Natural killer cell (primary cell): Measurements from ENCODE around the gene PDE4B. TPM values are rescaled to one million over a fixed set of nuclear protein-coding genes. Genes with fewer than 3 reads are reported as not detected.

Source experiments
- ATAC-seq, 3 donors: fragments of 150-1000 bp in 2 of 3; fragments of 200-7000 bp in 1 of 3; cut with Tn5 transposase; 1 replicate in 1 of 3; 2 replicates in 2 of 3; pipeline ENCODE4 v1.10.0; 2021; ENCODE audit warnings: mild to moderate bottlenecking in 2 of 3, moderate library complexity in 2 of 3
- DNase-seq, 2 donors: peaks; one replicate each; pipeline versions ENCODE4 v3.0.0 to v3.0.0-alpha.2; 2013 to 2021; ENCODE audit warnings: mixed read lengths in 1 of 2
- H3K27ac ChIP-seq: one replicate; pipeline ENCODE4 v1.5.1; 2013; ENCODE audit warnings: mild to moderate bottlenecking, low read length
- H3K27me3 ChIP-seq: one replicate; pipeline ENCODE4 v1.6.1; 2013; ENCODE audit warnings: low read length; ENCODE audit not compliant: control insufficient read depth, insufficient read depth
- H3K36me3 ChIP-seq: one replicate; pipeline ENCODE4 v1.6.1; 2013; ENCODE audit warnings: low read length; ENCODE audit not compliant: control insufficient read depth, insufficient read depth
- H3K4me1 ChIP-seq: one replicate; pipeline ENCODE4 v1.6.1; 2013; ENCODE audit warnings: low read length; ENCODE audit not compliant: control insufficient read depth, insufficient read depth
- H3K4me3 ChIP-seq: one replicate; pipeline ENCODE4 v1.5.1; 2013; ENCODE audit warnings: low read length
- H3K9me3 ChIP-seq: one replicate; pipeline ENCODE4 v1.6.1; 2013; ENCODE audit warnings: low read length; ENCODE audit not compliant: control insufficient read depth, insufficient read depth
- H3K27ac Mint-ChIP-seq, 2 donors: one replicate each; pipeline ENCODE4 v1.8.0; 2022; ENCODE audit warnings: mild to moderate bottlenecking in 2 of 2, mixed read lengths in 2 of 2, moderate library complexity in 1 of 2
- H3K27me3 Mint-ChIP-seq, 2 donors: one replicate each; pipeline ENCODE4 v1.8.0; 2022; ENCODE audit warnings: low read depth in 2 of 2, mixed read lengths in 2 of 2
- H3K36me3 Mint-ChIP-seq: one replicate; pipeline ENCODE4 v1.8.0; 2022; ENCODE audit warnings: mixed read lengths
- H3K4me1 Mint-ChIP-seq, 2 donors: one replicate each; pipeline ENCODE4 v1.8.0; 2022; ENCODE audit warnings: mixed read lengths in 2 of 2
- H3K4me3 Mint-ChIP-seq: one replicate; pipeline ENCODE4 v1.8.0; 2022; ENCODE audit warnings: mild to moderate bottlenecking, moderate library complexity, mixed read lengths
- H3K9me3 Mint-ChIP-seq, 2 donors: one replicate each; pipeline ENCODE4 v1.8.0; 2022; ENCODE audit warnings: mixed read lengths in 2 of 2
- CTCF ChIP-seq: fragments of 200-600 bp; IDR thresholded peaks from one replicate; pipeline ENCODE4 v1.8.0; 2022; ENCODE audit warnings: antibody characterized with exemption
- WGBS: methylation state at CpG from one replicate; pipeline ENCODE4 v1.1.7; 2013; ENCODE audit warnings: missing lambda C conversion rate; ENCODE audit not compliant: insufficient coverage; 5-methylcytosine and 5-hydroxymethylcytosine counted together
- intact Hi-C: fragments of 100-400 bp; cut with micrococcal nuclease; formaldehyde crosslinking; loops from one replicate; pipeline ENCODE4 v1.14.2; 2022
- total RNA-seq, 4 donors: library from RNA; stranded (reverse); fragments of 120-200 nt in 1 of 4; gene quantifications; one replicate each; pipeline versions ENCODE4 v1.2.3 to v1.2.4, GENCODE V29; 2013 to 2022

PDE4B gene
- total RNA-seq, 3 donors from 2014 or later (not counting 1 experiment from before 2014, with no cell fraction given), result 18.0 to 42.4 (median 25.5) TPM

- ATAC-seq, result no peak
- no peak overlapping the region for H3K4me3 Mint-ChIP-seq
- no peak overlapping the region for H3K27ac ChIP-seq
- WGBS, result 96% methylated on average over 2 of the region's 3 CpGs
- H3K4me3 ChIP-seq, result no peak overlapping the region
- H3K4me1 Mint-ChIP-seq, result peaks cover 10 to 17% of the 10 kb centered on the region in 2 donors
- H3K27ac Mint-ChIP-seq, result no peak overlapping the region
- no peak for TF ChIP-seq CTCF
- H3K9me3 ChIP-seq, result no peaks in the 10 kb centered on the region
- peaks cover 21% of the 10 kb centered on the region for H3K36me3 Mint-ChIP-seq
- DNase-seq, result no peak
- H3K27me3 ChIP-seq, result no peaks in the 10 kb centered on the region
- peaks cover 83% of the 10 kb centered on the region for H3K36me3 ChIP-seq
- intact Hi-C loops, result no loop called here
- no peaks in the 10 kb centered on the region for H3K4me1 ChIP-seq
- H3K9me3 Mint-ChIP-seq, result no peaks in the 10 kb centered on the region
- no peaks in the 10 kb centered on the region for H3K27me3 Mint-ChIP-seq
These were observed 572.9 kb downstream of the PDE4B start for GRCh38 chr1:66365635-66366034.

GRCh38 chr1:66366634-66367033 lies 573.9 kb downstream of the PDE4B start:
- DNase-seq (no peak), ATAC-seq (peak; percentile 54 to 64 (median 63))
- Mint-ChIP-seq H3K9me3 (no peaks in the 10 kb centered on the region), H3K36me3 (peaks cover 17% of the 10 kb centered on the region), H3K4me3 (no peak overlapping the region), H3K4me1 (peaks cover 10 to 24% of the 10 kb centered on the region in 2 donors), H3K27ac (peak overlapping the region in 1 of 2 donors; percentile 72), H3K27me3 (no peaks in the 10 kb centered on the region)
- intact Hi-C loops, result no loop called here
- Histone ChIP-seq H3K27ac (peak overlapping the region; percentile 18), H3K9me3 (no peaks in the 10 kb centered on the region), H3K4me1 (peaks cover 4% of the 10 kb centered on the region), H3K4me3 (no peak overlapping the region), H3K27me3 (no peaks in the 10 kb centered on the region), H3K36me3 (peaks cover 81% of the 10 kb centered on the region)
- no peak for TF ChIP-seq CTCF

GRCh38 chr1:66367369-66367768 lies 574.7 kb downstream of the PDE4B start:
- Mint-ChIP-seq H3K36me3 (peaks cover 9% of the 10 kb centered on the region), H3K4me3 (no peak overlapping the region), H3K27ac (peak overlapping the region in 1 of 2 donors; percentile 72), H3K4me1 (peaks cover 13 to 25% of the 10 kb centered on the region in 2 donors), H3K9me3 (no peaks in the 10 kb centered on the region), H3K27me3 (no peaks in the 10 kb centered on the region)
- no peak for DNase-seq
- no peak overlapping the region for H3K4me3 ChIP-seq
- intact Hi-C loops, result no loop called here
- peak overlapping the region; percentile 33 for H3K27ac ChIP-seq
- ATAC-seq, result no peak
- peaks cover 81% of the 10 kb centered on the region for H3K36me3 ChIP-seq
- H3K4me1 ChIP-seq, result peaks cover 7% of the 10 kb centered on the region
- TF ChIP-seq CTCF, result no peak
- H3K9me3 ChIP-seq, result no peaks in the 10 kb centered on the region
- H3K27me3 ChIP-seq, result no peaks in the 10 kb centered on the region

- Mint-ChIP-seq H3K27ac (no peak overlapping the region), H3K27me3 (no peaks in the 10 kb centered on the region), H3K4me3 (no peak overlapping the region), H3K4me1 (peaks cover 22 to 30% of the 10 kb centered on the region in 2 donors), H3K36me3 (peaks cover 5% of the 10 kb centered on the region), H3K9me3 (no peaks in the 10 kb centered on the region)
- H3K4me3 ChIP-seq, result no peak overlapping the region
- TF ChIP-seq CTCF, result no peak
- no peaks in the 10 kb centered on the region for H3K27me3 ChIP-seq
- peaks cover 14% of the 10 kb centered on the region for H3K4me1 ChIP-seq
- no peak overlapping the region for H3K27ac ChIP-seq
- ATAC-seq (no peak), DNase-seq (no peak)
- intact Hi-C loops, result no loop called here
- no peaks in the 10 kb centered on the region for H3K9me3 ChIP-seq
- WGBS, result 96% methylated on average over 5 of the region's 5 CpGs
- H3K36me3 ChIP-seq, result peaks cover 77% of the 10 kb centered on the region
These were observed 575.6 kb downstream of the PDE4B start for GRCh38 chr1:66368261-66368660.
